HUES64 (cell line): ENCODE results near the gene INSC.

Experiments used
- H3K27ac ChIP-seq: 2 replicates; pipeline ENCODE4 v1.7.0; 2013; ENCODE audit warnings: low read depth, low read length, inconsistent platforms
- H3K27me3 ChIP-seq: 2 replicates; pipeline ENCODE4 v1.6.1; 2013; ENCODE audit warnings: mild to moderate bottlenecking, low read length; ENCODE audit not compliant: insufficient read depth
- H3K36me3 ChIP-seq: 2 replicates; pipeline ENCODE4 v1.6.1; 2013; ENCODE audit warnings: mild to moderate bottlenecking, low read length; ENCODE audit not compliant: insufficient read depth
- H3K4me1 ChIP-seq: 2 replicates; pipeline ENCODE4 v1.6.1; 2013; ENCODE audit warnings: mild to moderate bottlenecking, low read length, moderate library complexity; ENCODE audit not compliant: insufficient read depth
- H3K4me3 ChIP-seq: 2 replicates; pipeline ENCODE4 v1.5.1; 2013; ENCODE audit warnings: mild to moderate bottlenecking, low read length, moderate library complexity
- H3K9ac ChIP-seq: 2 replicates; pipeline ENCODE4 v1.6.1; 2013; ENCODE audit warnings: mild to moderate bottlenecking, low read depth, low read length
- H3K9me3 ChIP-seq: 2 replicates; pipeline ENCODE4 v1.6.1; 2013; ENCODE audit warnings: low read depth, low read length; ENCODE audit not compliant: insufficient read depth
- WGBS: fragments of 150-250, 120-280 bp; methylation state at CpG from one replicate; pipeline ENCODE4 v1.1.7; 2013; ENCODE audit warnings: missing lambda C conversion rate; 5-methylcytosine and 5-hydroxymethylcytosine counted together

INSC gene

DNA sequence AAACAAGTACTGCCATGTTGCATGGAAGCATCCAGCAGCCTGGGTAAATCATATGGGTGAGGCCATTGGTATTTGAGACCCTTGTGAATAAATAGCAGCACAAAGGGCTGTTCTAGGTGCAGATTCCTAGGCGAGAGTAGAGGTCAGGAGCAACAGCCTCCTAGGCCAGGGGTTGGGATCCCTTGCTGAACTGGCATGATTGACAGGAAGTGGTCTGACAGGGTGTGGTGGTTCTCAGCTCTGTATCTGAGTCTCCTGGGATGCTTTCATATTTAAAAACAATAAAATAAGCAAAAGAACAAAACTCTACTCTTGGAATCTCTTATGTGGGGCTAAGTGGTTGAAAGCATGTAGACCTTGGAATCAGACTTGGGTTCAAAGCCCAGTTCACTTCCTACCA is 35.8 kb downstream of the INSC start:
- 100% methylated on average over 1 of the region's 1 CpG for WGBS
- H3K9me3 ChIP-seq, result no peaks in the 10 kb centered on the region
- H3K27me3 ChIP-seq, result no peaks in the 10 kb centered on the region
- no peak overlapping the region for H3K27ac ChIP-seq
- H3K36me3 ChIP-seq, result no peaks in the 10 kb centered on the region
- H3K9ac ChIP-seq, result no peak overlapping the region
- H3K4me3 ChIP-seq, result no peak overlapping the region
- 0 out of 2 replicates have a peak, but pooled peaks cover 4% of the 10 kb centered on the region for H3K4me1 ChIP-seq

- Histone ChIP-seq H3K9ac (no peak overlapping the region), H3K4me1 (no peaks in the 10 kb centered on the region), H3K27ac (no peak overlapping the region), H3K4me3 (no peak overlapping the region), H3K9me3 (no peaks in the 10 kb centered on the region), H3K36me3 (no peaks in the 10 kb centered on the region), H3K27me3 (no peaks in the 10 kb centered on the region)
These were observed 38.5 kb downstream of the INSC start for GRCh38 chr11:15153231-15153630.

GRCh38 chr11:15157181-15157580 is 42.5 kb downstream of the INSC start:
- H3K27me3 ChIP-seq, result no peaks in the 10 kb centered on the region
- WGBS, result 81% methylated on average over 3 of the region's 3 CpGs
- no peaks in the 10 kb centered on the region for H3K36me3 ChIP-seq
- H3K27ac ChIP-seq, result no peak overlapping the region
- H3K4me1 ChIP-seq, result no peaks in the 10 kb centered on the region
- H3K9ac ChIP-seq, result no peak overlapping the region
- H3K4me3 ChIP-seq, result no peak overlapping the region
- H3K9me3 ChIP-seq, result no peaks in the 10 kb centered on the region

- 94% methylated on average over 6 of the region's 6 CpGs for whole genome bisulfite sequencing
- Histone ChIP-seq H3K9ac (no peak overlapping the region), H3K36me3 (no peaks in the 10 kb centered on the region), H3K9me3 (no peaks in the 10 kb centered on the region), H3K4me1 (no peaks in the 10 kb centered on the region), H3K4me3 (no peak overlapping the region), H3K27ac (no peak overlapping the region), H3K27me3 (no peaks in the 10 kb centered on the region)
These were observed 42.9 kb downstream of the INSC start for GRCh38 chr11:15157606-15158137.

DNA sequence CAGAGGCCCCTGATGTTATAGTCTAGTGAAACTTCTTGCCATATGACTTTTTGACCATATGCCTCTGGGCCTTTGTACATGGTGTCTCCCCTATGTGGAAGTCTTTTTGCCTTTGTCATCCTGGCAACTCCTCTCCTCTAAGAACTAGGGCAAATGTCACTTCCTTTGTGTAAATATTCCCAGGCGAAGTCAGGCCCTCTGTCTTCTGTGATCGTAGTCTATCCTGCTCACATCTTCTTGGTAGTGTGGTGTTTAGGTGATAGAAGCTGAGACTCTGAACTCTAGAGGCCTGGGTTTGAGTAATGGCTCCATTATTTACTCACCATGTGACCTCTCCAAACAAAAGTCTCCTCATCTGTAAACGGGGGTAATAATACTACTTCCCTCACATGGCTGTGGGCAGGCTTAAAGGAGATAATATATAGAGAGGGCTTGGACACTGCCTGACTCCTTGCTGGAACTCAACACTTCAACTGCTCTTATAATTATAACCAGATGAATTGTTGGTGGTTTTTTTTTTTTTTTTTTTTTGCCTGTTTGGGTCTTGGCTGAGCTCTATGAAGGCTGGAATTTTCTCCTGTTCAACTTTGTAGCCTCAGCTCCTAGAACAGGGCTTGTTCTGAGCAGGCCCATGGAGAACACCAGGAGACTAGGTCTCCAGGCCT is 43.8 kb downstream of the INSC start:
- Histone ChIP-seq H3K4me3 (no peak overlapping the region), H3K9me3 (no peaks in the 10 kb centered on the region), H3K27me3 (no peaks in the 10 kb centered on the region), H3K4me1 (no peaks in the 10 kb centered on the region), H3K27ac (no peak overlapping the region), H3K9ac (no peak overlapping the region), H3K36me3 (no peaks in the 10 kb centered on the region)
- WGBS, result 92% methylated on average over 2 of the region's 3 CpGs

- no peak overlapping the region for H3K9ac ChIP-seq
- H3K27ac ChIP-seq, result no peak overlapping the region
- WGBS, result 94% methylated on average over 1 of the region's 2 CpGs
- H3K36me3 ChIP-seq, result no peaks in the 10 kb centered on the region
- no peaks in the 10 kb centered on the region for H3K27me3 ChIP-seq
- no peaks in the 10 kb centered on the region for H3K4me1 ChIP-seq
- no peaks in the 10 kb centered on the region for H3K9me3 ChIP-seq
- no peak overlapping the region for H3K4me3 ChIP-seq
These were observed 44.4 kb downstream of the INSC start for GRCh38 chr11:15159085-15159484.

DNA sequence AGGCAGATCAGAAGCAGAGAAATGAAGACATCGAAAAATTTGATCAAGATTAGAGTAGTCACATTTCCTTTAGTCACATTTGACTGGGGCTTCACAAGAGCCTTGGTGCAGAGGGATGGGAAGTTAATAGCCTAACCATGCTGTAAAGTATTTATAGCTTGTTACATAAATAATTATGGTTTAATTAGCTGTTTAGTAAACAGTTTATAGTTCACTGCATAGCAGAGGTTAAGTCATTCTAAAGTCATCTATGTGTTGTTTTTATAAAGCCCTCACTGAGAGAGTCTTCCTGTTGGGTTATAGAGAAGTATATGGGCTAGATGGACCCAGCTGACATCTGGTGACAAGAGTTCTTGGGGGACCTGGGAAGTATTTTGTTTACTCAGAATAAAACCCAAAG is 47.1 kb downstream of the INSC start:
- Histone ChIP-seq H3K27me3 (no peaks in the 10 kb centered on the region), H3K4me3 (no peak overlapping the region), H3K9me3 (no peaks in the 10 kb centered on the region), H3K36me3 (no peaks in the 10 kb centered on the region), H3K27ac (no peak overlapping the region), H3K9ac (no peak overlapping the region), H3K4me1 (no peaks in the 10 kb centered on the region)
- WGBS, result 91% methylated on average over 1 of the region's 1 CpG

DNA sequence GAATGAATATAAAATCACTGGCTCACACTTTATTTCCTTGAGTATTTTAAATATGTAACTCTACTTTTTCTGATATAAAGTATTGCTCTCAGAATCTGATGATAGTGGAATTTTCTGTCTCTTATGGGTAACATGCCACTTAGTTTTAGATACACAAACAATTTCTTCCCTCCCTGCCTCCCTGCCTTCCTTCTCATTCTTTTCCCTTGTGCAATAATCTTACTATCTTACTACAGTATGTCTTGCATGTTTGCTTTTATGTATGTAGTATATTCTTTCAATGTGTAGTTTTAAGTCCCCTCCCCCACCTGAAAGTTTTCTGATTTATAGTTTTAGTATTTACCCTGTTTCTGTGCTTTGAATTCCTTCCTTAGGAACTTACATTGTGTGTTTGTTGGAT is 48.4 kb downstream of the INSC start:
- Histone ChIP-seq H3K27ac (no peak overlapping the region), H3K9me3 (no peaks in the 10 kb centered on the region), H3K4me1 (no peaks in the 10 kb centered on the region), H3K36me3 (no peaks in the 10 kb centered on the region), H3K4me3 (no peak overlapping the region), H3K9ac (no peak overlapping the region), H3K27me3 (no peaks in the 10 kb centered on the region)

DNA sequence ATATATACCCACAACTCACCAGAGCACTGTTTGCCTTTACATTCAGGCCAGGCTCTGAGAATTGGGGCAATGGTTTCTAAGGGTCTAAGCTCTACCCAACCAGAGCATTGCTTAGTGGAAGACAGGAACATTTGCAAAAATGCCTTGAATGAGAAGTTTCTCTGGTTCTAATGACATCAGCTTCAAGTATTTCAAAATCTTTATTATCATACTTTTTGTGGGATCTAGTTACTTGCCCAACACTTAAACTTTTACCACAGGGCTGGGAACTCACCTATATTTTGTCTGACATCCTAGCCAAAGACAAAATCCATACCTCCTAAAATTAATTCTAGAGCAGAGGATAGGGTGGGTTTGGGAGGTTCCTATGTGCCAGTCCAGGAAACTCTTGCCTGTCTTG is 51.5 kb downstream of the INSC start:
- Histone ChIP-seq H3K9me3 (no peaks in the 10 kb centered on the region), H3K4me3 (no peak overlapping the region), H3K27me3 (no peaks in the 10 kb centered on the region), H3K9ac (no peak overlapping the region), H3K27ac (no peak overlapping the region), H3K36me3 (no peaks in the 10 kb centered on the region), H3K4me1 (no peaks in the 10 kb centered on the region)

- no peak overlapping the region for H3K27ac ChIP-seq
- H3K4me1 ChIP-seq, result no peaks in the 10 kb centered on the region
- no peaks in the 10 kb centered on the region for H3K9me3 ChIP-seq
- 90% methylated on average over 4 of the region's 4 CpGs for WGBS
- H3K4me3 ChIP-seq, result no peak overlapping the region
- no peaks in the 10 kb centered on the region for H3K27me3 ChIP-seq
- no peaks in the 10 kb centered on the region for H3K36me3 ChIP-seq
- H3K9ac ChIP-seq, result no peak overlapping the region
These were observed 55.3 kb downstream of the INSC start for GRCh38 chr11:15169815-15170551.

GRCh38 chr11:15170698-15171097 is 56.0 kb downstream of the INSC start:
- 95% methylated on average over 3 of the region's 3 CpGs for WGBS
- Histone ChIP-seq H3K4me3 (no peak overlapping the region), H3K4me1 (no peaks in the 10 kb centered on the region), H3K9me3 (no peaks in the 10 kb centered on the region), H3K27me3 (no peaks in the 10 kb centered on the region), H3K27ac (no peak overlapping the region), H3K36me3 (no peaks in the 10 kb centered on the region), H3K9ac (no peak overlapping the region)
